Measurements from ENCODE around the gene DHDDS. TPM values are rescaled to one million over a fixed set of nuclear protein-coding genes. Genes with fewer than 3 reads are reported as not detected.

Gene DHDDS
- polyA plus RNA-seq, 1 donor from 2014 or later: 28.9 TPM

DNA sequence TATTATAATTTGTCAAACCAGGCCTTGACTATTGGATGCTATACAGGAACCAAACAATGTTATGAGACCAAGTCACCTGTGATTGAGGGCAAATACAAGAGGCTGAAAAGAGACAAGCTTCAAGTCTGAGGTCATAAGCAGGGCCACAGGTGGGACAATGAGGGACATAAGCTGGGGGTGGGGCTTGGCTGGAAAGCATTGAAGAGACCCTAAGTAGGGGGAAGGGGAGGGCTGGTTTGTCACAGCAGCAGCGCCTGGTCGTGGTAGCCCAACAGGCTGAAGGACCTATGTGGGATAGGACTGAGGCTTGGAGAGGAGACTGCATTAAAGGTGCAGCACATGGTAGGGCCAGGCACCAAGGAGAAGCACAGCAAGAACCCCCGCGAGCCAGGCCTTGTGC, 58.0 kb downstream of the DHDDS start:
- H3K27me3 ChIP-seq (ENCODE audit: insufficient read depth, low read depth, low read length): no peaks in the 10 kb centered on the region
- H3K4me3 ChIP-seq (ENCODE audit: low read length): no peak overlapping the region
- no peak overlapping the region for H3K27ac ChIP-seq (ENCODE audit: low read length)
- H3K9me2 ChIP-seq (ENCODE audit: insufficient read depth, low read length): no peaks in the 10 kb centered on the region
- no peaks in the 10 kb centered on the region for H3K36me3 ChIP-seq (ENCODE audit: insufficient read depth, low read length)
- no peak overlapping the region for H2AFZ ChIP-seq (ENCODE audit: low read depth, low read length)
- TF ChIP-seq, protein P1, sequence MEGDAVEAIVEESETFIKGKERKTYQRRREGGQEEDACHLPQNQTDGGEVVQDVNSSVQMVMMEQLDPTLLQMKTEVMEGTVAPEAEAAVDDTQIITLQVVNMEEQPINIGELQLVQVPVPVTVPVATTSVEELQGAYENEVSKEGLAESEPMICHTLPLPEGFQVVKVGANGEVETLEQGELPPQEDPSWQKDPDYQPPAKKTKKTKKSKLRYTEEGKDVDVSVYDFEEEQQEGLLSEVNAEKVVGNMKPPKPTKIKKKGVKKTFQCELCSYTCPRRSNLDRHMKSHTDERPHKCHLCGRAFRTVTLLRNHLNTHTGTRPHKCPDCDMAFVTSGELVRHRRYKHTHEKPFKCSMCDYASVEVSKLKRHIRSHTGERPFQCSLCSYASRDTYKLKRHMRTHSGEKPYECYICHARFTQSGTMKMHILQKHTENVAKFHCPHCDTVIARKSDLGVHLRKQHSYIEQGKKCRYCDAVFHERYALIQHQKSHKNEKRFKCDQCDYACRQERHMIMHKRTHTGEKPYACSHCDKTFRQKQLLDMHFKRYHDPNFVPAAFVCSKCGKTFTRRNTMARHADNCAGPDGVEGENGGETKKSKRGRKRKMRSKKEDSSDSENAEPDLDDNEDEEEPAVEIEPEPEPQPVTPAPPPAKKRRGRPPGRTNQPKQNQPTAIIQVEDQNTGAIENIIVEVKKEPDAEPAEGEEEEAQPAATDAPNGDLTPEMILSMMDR (IDR thresholded peaks at IDR 0.05; ENCODE audit: poor library complexity, severe bottlenecking): no peak
- TF ChIP-seq, protein P2, sequence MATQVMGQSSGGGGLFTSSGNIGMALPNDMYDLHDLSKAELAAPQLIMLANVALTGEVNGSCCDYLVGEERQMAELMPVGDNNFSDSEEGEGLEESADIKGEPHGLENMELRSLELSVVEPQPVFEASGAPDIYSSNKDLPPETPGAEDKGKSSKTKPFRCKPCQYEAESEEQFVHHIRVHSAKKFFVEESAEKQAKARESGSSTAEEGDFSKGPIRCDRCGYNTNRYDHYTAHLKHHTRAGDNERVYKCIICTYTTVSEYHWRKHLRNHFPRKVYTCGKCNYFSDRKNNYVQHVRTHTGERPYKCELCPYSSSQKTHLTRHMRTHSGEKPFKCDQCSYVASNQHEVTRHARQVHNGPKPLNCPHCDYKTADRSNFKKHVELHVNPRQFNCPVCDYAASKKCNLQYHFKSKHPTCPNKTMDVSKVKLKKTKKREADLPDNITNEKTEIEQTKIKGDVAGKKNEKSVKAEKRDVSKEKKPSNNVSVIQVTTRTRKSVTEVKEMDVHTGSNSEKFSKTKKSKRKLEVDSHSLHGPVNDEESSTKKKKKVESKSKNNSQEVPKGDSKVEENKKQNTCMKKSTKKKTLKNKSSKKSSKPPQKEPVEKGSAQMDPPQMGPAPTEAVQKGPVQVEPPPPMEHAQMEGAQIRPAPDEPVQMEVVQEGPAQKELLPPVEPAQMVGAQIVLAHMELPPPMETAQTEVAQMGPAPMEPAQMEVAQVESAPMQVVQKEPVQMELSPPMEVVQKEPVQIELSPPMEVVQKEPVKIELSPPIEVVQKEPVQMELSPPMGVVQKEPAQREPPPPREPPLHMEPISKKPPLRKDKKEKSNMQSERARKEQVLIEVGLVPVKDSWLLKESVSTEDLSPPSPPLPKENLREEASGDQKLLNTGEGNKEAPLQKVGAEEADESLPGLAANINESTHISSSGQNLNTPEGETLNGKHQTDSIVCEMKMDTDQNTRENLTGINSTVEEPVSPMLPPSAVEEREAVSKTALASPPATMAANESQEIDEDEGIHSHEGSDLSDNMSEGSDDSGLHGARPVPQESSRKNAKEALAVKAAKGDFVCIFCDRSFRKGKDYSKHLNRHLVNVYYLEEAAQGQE (IDR thresholded peaks at IDR 0.05; ENCODE audit: borderline replicate concordance): no peak
- TF ChIP-seq EP300 (conservative IDR thresholded peaks at IDR 0.05; ENCODE audit: poor library complexity, severe bottlenecking) (no peak), SMC3 (conservative IDR thresholded peaks at IDR 0.05; ENCODE audit: poor library complexity) (no peak), EZH2 (IDR thresholded peaks at IDR 0.05; ENCODE audit: borderline replicate concordance, insufficient read depth, low read length, poor library complexity, severe bottlenecking) (no peak), POLR2AphosphoS5 (IDR thresholded peaks at IDR 0.05) (no peak), MXI1 (conservative IDR thresholded peaks at IDR 0.05; ENCODE audit: poor library complexity, severe bottlenecking) (no peak)
- no peak overlapping the region for H3K9ac ChIP-seq (ENCODE audit: low read length)
- H3F3A ChIP-seq (ENCODE audit: insufficient read depth, low read length, poor library complexity, severe bottlenecking): no peaks in the 10 kb centered on the region
- no peaks in the 10 kb centered on the region for H3K9me3 ChIP-seq (ENCODE audit: low read length)
- no peaks in the 10 kb centered on the region for H4K20me1 ChIP-seq (ENCODE audit: insufficient read depth)
- no peaks in the 10 kb centered on the region for H3K79me2 ChIP-seq (replicated peaks; ENCODE audit: insufficient read depth, low read length)
- no peak overlapping the region for H3K4me2 ChIP-seq (ENCODE audit: low read length)

DNA sequence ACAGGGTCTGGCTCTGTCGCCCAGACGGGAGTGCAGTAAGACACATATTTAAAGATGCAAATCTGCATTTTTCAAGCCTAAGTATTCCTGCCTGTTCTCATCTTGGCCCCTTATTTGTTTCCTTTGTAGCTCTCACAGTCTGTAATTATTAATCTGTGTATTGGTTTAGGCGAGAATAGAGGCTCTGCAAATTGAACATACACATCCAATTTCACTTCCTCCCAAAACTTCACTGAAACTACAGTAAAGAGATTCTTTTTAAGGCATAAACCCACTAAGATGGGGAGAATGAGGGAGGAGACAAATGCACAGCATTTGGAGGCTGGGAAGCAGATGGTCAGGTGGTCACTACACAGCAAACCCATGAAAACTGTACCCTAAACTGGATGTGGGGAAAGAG, 61.1 kb downstream of the DHDDS start:
- Histone ChIP-seq H3K36me3 (ENCODE audit: insufficient read depth, low read length) (no peaks in the 10 kb centered on the region), H3K4me3 (ENCODE audit: low read length) (no peak overlapping the region), H3K4me2 (ENCODE audit: low read length) (no peak overlapping the region), H3K27me3 (ENCODE audit: insufficient read depth, low read depth, low read length) (no peaks in the 10 kb centered on the region), H3K79me2 (replicated peaks; ENCODE audit: insufficient read depth, low read length) (no peaks in the 10 kb centered on the region), H4K20me1 (ENCODE audit: insufficient read depth) (no peaks in the 10 kb centered on the region), H3K27ac (ENCODE audit: low read length) (no peak overlapping the region), H2AFZ (ENCODE audit: low read depth, low read length) (no peak overlapping the region), H3K9ac (ENCODE audit: low read length) (no peak overlapping the region), H3K9me3 (ENCODE audit: low read length) (no peaks in the 10 kb centered on the region), H3K9me2 (ENCODE audit: insufficient read depth, low read length) (no peaks in the 10 kb centered on the region), H3F3A (ENCODE audit: insufficient read depth, low read length, poor library complexity, severe bottlenecking) (no peaks in the 10 kb centered on the region)
- TF ChIP-seq, protein P2 (IDR thresholded peaks at IDR 0.05; ENCODE audit: borderline replicate concordance): no peak
- TF ChIP-seq RAD21 (conservative IDR thresholded peaks at IDR 0.05) (no peak), POLR2AphosphoS5 (IDR thresholded peaks at IDR 0.05) (no peak), TAF1 (IDR thresholded peaks at IDR 0.05; ENCODE audit: low read depth) (no peak), EP300 (conservative IDR thresholded peaks at IDR 0.05; ENCODE audit: poor library complexity, severe bottlenecking) (no peak), MXI1 (conservative IDR thresholded peaks at IDR 0.05; ENCODE audit: poor library complexity, severe bottlenecking) (no peak), SMC3 (conservative IDR thresholded peaks at IDR 0.05; ENCODE audit: poor library complexity) (no peak), EZH2 (IDR thresholded peaks at IDR 0.05; ENCODE audit: borderline replicate concordance, insufficient read depth, low read length, poor library complexity, severe bottlenecking) (no peak)
- TF ChIP-seq, protein P1 (IDR thresholded peaks at IDR 0.05; ENCODE audit: poor library complexity, severe bottlenecking): no peak
